Endodermal cell (in vitro differentiated cells): ENCODE results near the gene PIAS3. TPM values are rescaled to one million over a fixed set of nuclear protein-coding genes. Genes with fewer than 3 reads are reported as not detected.

Experiments used
- DNase-seq: peaks from one replicate; pipeline ENCODE4 v3.0.0-alpha.2; 2017
- H3K27ac ChIP-seq: 2 replicates; pipeline ENCODE4 v1.5.1; 2013; ENCODE audit warnings: mild to moderate bottlenecking, low read depth, low read length, moderate library complexity
- H3K27me3 ChIP-seq: 2 replicates; pipeline ENCODE4 v1.6.1; 2013; ENCODE audit warnings: mild to moderate bottlenecking, low read length, moderate library complexity; ENCODE audit not compliant: insufficient read depth, control insufficient read depth, poor library complexity, severe bottlenecking
- H3K36me3 ChIP-seq: 2 replicates; pipeline ENCODE4 v1.7.0; 2013; ENCODE audit warnings: mild to moderate bottlenecking, low read length, moderate library complexity; ENCODE audit not compliant: control insufficient read depth, insufficient read depth
- H3K4me1 ChIP-seq: one replicate; pipeline ENCODE4 v1.7.0; 2013; ENCODE audit warnings: low read length; ENCODE audit not compliant: control insufficient read depth, insufficient read depth
- H3K4me3 ChIP-seq: 2 replicates; pipeline ENCODE4 v1.5.1; 2013; ENCODE audit warnings: mild to moderate bottlenecking, low read length, moderate library complexity
- H3K9ac ChIP-seq: 2 replicates; pipeline ENCODE4 v1.6.1; 2013; ENCODE audit warnings: mild to moderate bottlenecking, low read length, moderate library complexity; ENCODE audit not compliant: poor library complexity, severe bottlenecking; ENCODE audit errors: extremely low read depth
- H3K9me3 ChIP-seq: 2 replicates; pipeline ENCODE4 v1.6.1; 2013; ENCODE audit warnings: mild to moderate bottlenecking, low read length, moderate library complexity; ENCODE audit not compliant: control insufficient read depth
- H3K27ac Mint-ChIP-seq: 2 replicates; pipeline ENCODE4 v1.8.0; 2020; ENCODE audit warnings: mixed read lengths
- H3K27me3 Mint-ChIP-seq: 2 replicates; pipeline ENCODE4 v1.8.0; 2021; ENCODE audit warnings: mild to moderate bottlenecking, mixed read lengths; ENCODE audit not compliant: insufficient read depth
- H3K36me3 Mint-ChIP-seq: 2 replicates; pipeline ENCODE4 v1.8.0; 2020; ENCODE audit warnings: low read depth, mixed read lengths
- H3K4me1 Mint-ChIP-seq: 2 replicates; pipeline ENCODE4 v1.8.0; 2020; ENCODE audit warnings: mixed read lengths
- H3K4me3 Mint-ChIP-seq: 2 replicates; pipeline ENCODE4 v1.8.0; 2020; ENCODE audit warnings: mild to moderate bottlenecking, moderate library complexity, mixed read lengths
- H3K9me3 Mint-ChIP-seq: 2 replicates; pipeline ENCODE4 v1.8.0; 2020; ENCODE audit warnings: mild to moderate bottlenecking, mixed read lengths
- WGBS, 2 experiments: methylation state at CpG; one replicate each; pipeline versions ENCODE4 v1.1.5 to v1.1.7; 2013; ENCODE audit warnings: missing lambda C conversion rate in 2 of 2, mixed read lengths in 1 of 2; ENCODE audit not compliant: insufficient coverage in 1 of 2, insufficient read length in 1 of 2; 5-methylcytosine and 5-hydroxymethylcytosine counted together
- total RNA-seq, 2 donors: library from RNA; stranded (reverse); fragmentation: NEBNext Ultra II Directional in 1 of 2; extraction: Animal tissue kit (Norgen Biotek cat#: 25700) in 1 of 2; gene quantifications; 2 replicates in 1 of 2; 3 replicates in 1 of 2; pipeline ENCODE4 v1.2.1, GENCODE V29; 2021
- TF ChIP-seq, protein P1 (sequence below): fragments of 200-600 bp; sonication (generic); conservative IDR thresholded peaks from 2 replicates; pipeline ENCODE4 v1.5.0; 2021; ENCODE audit warnings: antibody characterized with exemption, mild to moderate bottlenecking

Gene PIAS3
- total RNA-seq, 2 donors from 2014 or later, result 44.8 to 53.4 TPM

DNA sequence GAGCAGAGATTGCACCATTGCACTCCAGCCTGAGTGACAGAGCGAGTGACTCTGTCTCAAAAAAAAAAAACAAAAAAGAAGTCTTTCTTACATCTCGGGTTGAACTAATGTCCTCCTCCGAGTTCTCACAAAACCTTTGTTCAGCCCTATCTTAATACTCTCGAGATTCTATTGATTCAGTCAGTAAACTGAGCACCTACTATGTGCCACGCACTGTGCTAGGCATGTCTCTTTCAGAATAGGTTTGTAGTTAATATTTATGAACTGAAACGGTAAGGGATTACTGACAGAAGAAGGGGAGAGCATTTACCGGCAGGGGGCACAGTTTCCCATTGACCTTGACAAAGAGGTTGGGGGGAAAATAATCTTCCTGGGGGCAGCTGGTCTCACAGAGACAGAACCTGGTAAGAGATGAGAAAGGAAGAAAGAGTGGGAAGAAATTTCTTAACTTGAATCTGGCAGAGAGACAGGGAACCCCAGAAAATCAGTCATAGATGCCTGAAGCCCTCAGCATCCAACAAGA lies 3.4 kb downstream of the PIAS3 start:
- H3K27me3 ChIP-seq, result no peaks in the 10 kb centered on the region
- Mint-ChIP-seq H3K4me3 (no peak overlapping the region), H3K9me3 (no peaks in the 10 kb centered on the region), H3K4me1 (peaks cover 6% of the 10 kb centered on the region), H3K27me3 (no peaks in the 10 kb centered on the region), H3K27ac (no peak overlapping the region), H3K36me3 (peaks cover 52% of the 10 kb centered on the region)
- TF ChIP-seq, protein P1, sequence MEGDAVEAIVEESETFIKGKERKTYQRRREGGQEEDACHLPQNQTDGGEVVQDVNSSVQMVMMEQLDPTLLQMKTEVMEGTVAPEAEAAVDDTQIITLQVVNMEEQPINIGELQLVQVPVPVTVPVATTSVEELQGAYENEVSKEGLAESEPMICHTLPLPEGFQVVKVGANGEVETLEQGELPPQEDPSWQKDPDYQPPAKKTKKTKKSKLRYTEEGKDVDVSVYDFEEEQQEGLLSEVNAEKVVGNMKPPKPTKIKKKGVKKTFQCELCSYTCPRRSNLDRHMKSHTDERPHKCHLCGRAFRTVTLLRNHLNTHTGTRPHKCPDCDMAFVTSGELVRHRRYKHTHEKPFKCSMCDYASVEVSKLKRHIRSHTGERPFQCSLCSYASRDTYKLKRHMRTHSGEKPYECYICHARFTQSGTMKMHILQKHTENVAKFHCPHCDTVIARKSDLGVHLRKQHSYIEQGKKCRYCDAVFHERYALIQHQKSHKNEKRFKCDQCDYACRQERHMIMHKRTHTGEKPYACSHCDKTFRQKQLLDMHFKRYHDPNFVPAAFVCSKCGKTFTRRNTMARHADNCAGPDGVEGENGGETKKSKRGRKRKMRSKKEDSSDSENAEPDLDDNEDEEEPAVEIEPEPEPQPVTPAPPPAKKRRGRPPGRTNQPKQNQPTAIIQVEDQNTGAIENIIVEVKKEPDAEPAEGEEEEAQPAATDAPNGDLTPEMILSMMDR, result peak; percentile 28
- H3K4me1 ChIP-seq, result peaks cover 5% of the 10 kb centered on the region
- no peak for DNase-seq
- H3K9me3 ChIP-seq, result no peaks in the 10 kb centered on the region
- peaks cover 60% of the 10 kb centered on the region for H3K36me3 ChIP-seq
- no peak overlapping the region for H3K27ac ChIP-seq
- H3K4me3 ChIP-seq, result no peak overlapping the region
- 93 to 95% methylated on average over 7 of the region's 7 CpGs for WGBS, 2 experiments
- no peak overlapping the region for H3K9ac ChIP-seq

- H3K27me3 ChIP-seq, result no peaks in the 10 kb centered on the region
- peaks cover 52% of the 10 kb centered on the region for H3K36me3 Mint-ChIP-seq
- DNase-seq, result peak; percentile 55
- 80 to 92% methylated on average over 3 to 15 of the region's 15 CpGs for WGBS, 2 experiments
- H3K27ac Mint-ChIP-seq, result peak overlapping the region; percentile 20
- H3K36me3 ChIP-seq, result peaks cover 61% of the 10 kb centered on the region
- no peak overlapping the region for H3K4me3 Mint-ChIP-seq
- H3K4me1 Mint-ChIP-seq, result no peaks in the 10 kb centered on the region
- no peaks in the 10 kb centered on the region for H3K9me3 Mint-ChIP-seq
- no peak overlapping the region for H3K27ac ChIP-seq
- no peak overlapping the region for H3K9ac ChIP-seq
- H3K4me3 ChIP-seq, result no peak overlapping the region
- TF ChIP-seq, protein P1, result peak; percentile 74
- no peaks in the 10 kb centered on the region for H3K9me3 ChIP-seq
- no peaks in the 10 kb centered on the region for H3K27me3 Mint-ChIP-seq
- peaks cover 4% of the 10 kb centered on the region for H3K4me1 ChIP-seq
Measured at GRCh38 chr1:145849356-145850160, 9.3 kb downstream of the PIAS3 start.

GRCh38 chr1:145847827-145848226 lies 11.1 kb downstream of the PIAS3 start:
- Histone ChIP-seq H3K4me1 (peaks cover 4% of the 10 kb centered on the region), H3K9ac (no peak overlapping the region), H3K27me3 (no peaks in the 10 kb centered on the region), H3K4me3 (no peak overlapping the region), H3K27ac (no peak overlapping the region), H3K36me3 (peaks cover 54% of the 10 kb centered on the region), H3K9me3 (no peaks in the 10 kb centered on the region)
- Mint-ChIP-seq H3K27me3 (no peaks in the 10 kb centered on the region), H3K36me3 (peaks cover 38% of the 10 kb centered on the region), H3K9me3 (no peaks in the 10 kb centered on the region), H3K4me3 (no peak overlapping the region), H3K27ac (no peak overlapping the region), H3K4me1 (no peaks in the 10 kb centered on the region)
- no peak for DNase-seq
- 92 to 93% methylated on average over 2 to 3 of the region's 3 CpGs for WGBS, 2 experiments
- TF ChIP-seq, protein P1, result no peak
